Keratinocyte (primary cell): ENCODE measurements around the gene LDB1.

ENCODE experiments used
- CTCF ChIP-seq, 3 experiments: IDR thresholded peaks in 1 of 3; conservative IDR thresholded peaks in 1 of 3; optimal IDR thresholded peaks in 1 of 3; 2 replicates in 2 of 3; 3 replicates in 1 of 3; pipeline versions ENCODE3 to v1.5.1; 2011; ENCODE audit warnings: low read length in 3 of 3, mild to moderate bottlenecking in 3 of 3, moderate library complexity in 2 of 3, control low read depth in 1 of 3, inconsistent platforms in 1 of 3; ENCODE audit not compliant: insufficient read depth in 2 of 3; ENCODE audit errors: extremely low read depth in 1 of 3
- EZH2 ChIP-seq: IDR thresholded peaks from one replicate; pipeline ENCODE4 v1.6.1; 2012; ENCODE audit warnings: inconsistent platforms, mild to moderate bottlenecking, low read length, moderate library complexity

- TF ChIP-seq CTCF (optimal IDR thresholded peaks at IDR 0.05 in 1 of 3, IDR thresholded peaks at IDR 0.05 in 1 of 3, conservative IDR thresholded peaks at IDR 0.05 in 1 of 3; ENCODE audit: extremely low read depth in 1 of 3, insufficient read depth in 2 of 3, low read length in 3 of 3) = no peak
- TF ChIP-seq EZH2 = no peak
These were observed 6.8 kb downstream of the LDB1 start for GRCh38 chr10:102113261-102113955.
